Fibroblast of mammary gland (primary cell): ENCODE results near the gene ARSI.
A peak's percentile ranks its signal among the peaks of the same experiment; 100 is the strongest.

Source experiments
- DNase-seq: peaks from one replicate; pipeline ENCODE4 v3.0.0-alpha.2; 2010; ENCODE audit warnings: low read depth
- H3K4me3 ChIP-seq: 2 replicates; pipeline ENCODE4 v1.5.1; 2011; ENCODE audit warnings: low read depth, mild to moderate bottlenecking, low read length, moderate library complexity; ENCODE audit not compliant: control insufficient read depth
- TF ChIP-seq, protein P1 (sequence below): conservative IDR thresholded peaks from 2 replicates; pipeline ENCODE4 v1.5.1; 2011; ENCODE audit warnings: low read depth, low read length, inconsistent platforms; ENCODE audit not compliant: control insufficient read depth, insufficient read depth

The ARSI gene

DNA sequence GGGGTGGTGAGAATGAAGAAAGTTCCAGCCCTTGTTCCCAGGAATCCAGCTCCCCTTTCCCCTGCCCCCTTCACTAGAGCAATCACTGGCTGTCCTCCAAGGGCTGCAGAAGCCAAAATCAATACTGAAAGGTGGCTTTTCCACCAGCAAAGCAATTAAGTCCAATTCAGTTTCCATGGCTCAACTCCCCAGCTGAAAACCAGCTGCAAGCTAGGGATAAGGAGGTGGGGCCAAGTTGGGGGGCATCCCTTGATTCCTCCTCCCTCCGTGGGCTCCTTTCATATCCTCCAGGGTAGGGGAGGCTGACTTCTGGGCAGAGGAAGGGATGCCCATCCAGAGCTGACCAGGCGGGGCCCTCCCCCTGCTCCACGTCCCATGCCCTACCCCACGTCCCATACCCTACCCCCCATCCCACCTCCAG lies 35.8 kb downstream of the ARSI start:
- no peak for DNase-seq
- H3K4me3 ChIP-seq, result no peak overlapping the region
- TF ChIP-seq, protein P1, sequence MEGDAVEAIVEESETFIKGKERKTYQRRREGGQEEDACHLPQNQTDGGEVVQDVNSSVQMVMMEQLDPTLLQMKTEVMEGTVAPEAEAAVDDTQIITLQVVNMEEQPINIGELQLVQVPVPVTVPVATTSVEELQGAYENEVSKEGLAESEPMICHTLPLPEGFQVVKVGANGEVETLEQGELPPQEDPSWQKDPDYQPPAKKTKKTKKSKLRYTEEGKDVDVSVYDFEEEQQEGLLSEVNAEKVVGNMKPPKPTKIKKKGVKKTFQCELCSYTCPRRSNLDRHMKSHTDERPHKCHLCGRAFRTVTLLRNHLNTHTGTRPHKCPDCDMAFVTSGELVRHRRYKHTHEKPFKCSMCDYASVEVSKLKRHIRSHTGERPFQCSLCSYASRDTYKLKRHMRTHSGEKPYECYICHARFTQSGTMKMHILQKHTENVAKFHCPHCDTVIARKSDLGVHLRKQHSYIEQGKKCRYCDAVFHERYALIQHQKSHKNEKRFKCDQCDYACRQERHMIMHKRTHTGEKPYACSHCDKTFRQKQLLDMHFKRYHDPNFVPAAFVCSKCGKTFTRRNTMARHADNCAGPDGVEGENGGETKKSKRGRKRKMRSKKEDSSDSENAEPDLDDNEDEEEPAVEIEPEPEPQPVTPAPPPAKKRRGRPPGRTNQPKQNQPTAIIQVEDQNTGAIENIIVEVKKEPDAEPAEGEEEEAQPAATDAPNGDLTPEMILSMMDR, result no peak

DNA sequence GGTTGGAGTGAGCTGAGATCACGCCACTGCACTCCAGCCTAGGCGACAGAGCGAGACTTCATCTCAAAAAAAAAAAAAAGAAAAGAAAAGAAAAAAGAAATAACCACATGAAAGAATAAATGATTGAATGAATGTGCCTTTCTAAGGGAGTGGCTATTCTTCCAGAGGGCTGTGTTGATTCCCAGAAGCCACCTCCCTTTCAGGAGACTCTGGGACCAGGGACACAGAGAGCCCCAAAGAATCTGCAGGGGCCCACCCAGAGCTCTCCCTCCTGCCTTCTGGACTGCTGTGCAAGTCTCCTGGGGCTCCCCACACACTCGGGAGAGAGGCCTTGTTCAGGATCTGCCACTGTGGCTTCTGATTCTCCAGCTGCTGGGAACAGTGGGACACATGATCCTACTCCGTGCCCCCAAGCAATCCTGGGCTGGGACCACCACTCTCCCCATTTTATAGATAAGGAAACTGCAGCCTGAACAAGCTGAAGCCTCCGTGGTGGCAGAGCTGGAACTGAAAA lies 36.8 kb downstream of the ARSI start:
- TF ChIP-seq, protein P1, result no peak
- DNase-seq, result no peak
- H3K4me3 ChIP-seq, result no peak overlapping the region

DNA sequence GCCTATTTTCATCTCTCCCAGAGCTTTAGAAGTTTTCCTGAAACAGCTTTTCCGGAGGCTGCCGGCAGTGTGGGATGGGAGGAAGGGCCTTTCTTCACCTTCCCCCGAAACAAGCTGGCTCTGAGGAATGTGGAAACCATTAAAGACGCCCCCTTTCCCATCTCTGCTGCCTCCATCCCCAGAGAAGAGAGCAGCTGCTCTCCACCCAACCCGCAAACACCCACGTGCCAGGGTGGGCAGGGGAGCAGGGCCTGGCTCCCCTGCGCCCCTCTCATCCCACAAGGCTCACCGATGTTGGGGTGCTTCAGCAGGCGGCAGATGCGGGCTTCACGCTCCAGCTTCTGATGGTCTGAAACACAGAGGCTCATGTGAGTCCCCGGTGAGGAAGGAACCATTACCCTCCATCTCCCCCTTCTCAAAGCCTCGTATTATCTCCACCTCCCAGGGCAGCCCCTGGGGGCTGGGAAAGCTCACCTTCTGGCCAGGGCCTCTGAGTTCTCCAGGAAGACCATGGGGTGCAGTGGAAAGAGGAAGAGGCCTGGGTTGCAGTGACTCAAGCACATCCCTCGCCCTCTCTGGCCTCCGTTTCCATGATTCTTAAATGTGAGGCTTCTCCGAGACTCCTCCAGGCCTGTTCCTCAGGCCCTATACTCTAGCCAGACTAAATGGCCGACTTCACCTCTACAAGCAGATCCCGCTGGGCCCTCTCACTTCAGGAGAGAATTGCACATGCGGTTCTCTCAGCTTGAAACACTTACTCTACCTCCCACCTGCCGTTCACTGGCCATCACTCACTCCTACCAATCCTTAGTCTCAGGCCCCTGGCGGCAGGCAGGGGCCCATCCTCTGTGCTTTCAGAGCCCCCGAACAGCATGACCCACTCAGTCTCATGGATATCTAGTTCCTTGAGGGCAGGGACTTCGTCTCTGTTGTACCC lies 37.8 kb downstream of the ARSI start:
- TF ChIP-seq, protein P1, result no peak
- no peak overlapping the region for H3K4me3 ChIP-seq
- no peak for DNase-seq

DNA sequence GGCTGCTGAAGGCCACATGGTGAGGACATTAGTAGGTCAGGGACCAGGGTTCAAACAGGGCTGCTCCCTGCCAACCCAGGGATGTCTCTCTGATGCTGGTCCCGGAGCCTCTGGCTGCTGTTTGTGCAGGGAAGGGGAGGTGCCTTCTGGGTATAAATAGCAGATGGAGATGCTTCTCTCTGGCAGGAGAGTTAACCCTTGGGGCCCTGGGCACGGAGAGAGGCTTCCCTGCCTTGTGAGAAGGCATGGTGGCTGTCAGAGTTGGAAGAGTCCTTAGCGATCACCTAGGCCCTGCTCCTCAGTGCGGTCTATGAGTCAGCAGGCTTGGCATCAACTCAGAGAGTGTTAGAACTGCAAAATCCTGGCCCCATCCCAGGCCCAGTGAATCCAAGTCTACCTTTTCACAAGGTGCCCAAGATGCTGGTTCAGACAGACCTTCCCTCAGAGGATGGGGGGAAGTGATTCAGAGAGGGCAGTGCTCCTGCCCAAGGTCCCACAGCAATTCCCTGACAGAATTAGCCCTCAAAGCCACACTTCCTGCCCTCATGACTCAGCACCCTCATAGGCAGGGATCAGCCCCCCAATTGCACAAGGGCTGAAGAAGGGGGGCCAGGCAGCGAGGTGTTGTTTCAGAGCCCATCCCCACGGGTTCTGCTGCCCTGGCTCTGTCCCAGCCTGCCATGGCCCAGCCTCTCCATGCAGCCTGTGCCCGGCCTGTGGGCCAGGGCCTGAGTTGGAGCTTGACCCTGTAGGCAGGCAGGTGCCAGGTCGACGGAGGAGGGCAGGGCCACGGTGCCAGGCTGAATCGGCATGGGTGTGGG lies 38.7 kb downstream of the ARSI start:
- DNase-seq, result peak; percentile 90
- H3K4me3 ChIP-seq, result no peak overlapping the region
- TF ChIP-seq, protein P1, result no peak

DNA sequence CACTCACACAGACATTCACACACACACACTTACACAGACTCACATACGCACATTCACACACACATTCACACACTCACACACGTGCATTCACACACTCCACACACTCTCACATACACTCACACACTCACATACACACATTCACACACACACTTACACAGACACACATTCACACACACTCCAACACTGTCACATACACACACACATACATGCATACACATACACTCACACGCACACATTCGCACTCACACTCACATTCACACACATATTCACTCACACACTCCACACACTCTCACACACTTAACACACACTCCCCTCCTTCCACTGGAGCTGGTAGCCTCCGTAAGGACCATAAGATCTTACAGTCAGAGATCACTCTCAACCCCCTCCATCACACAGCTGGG lies 39.3 kb downstream of the ARSI start:
- TF ChIP-seq, protein P1, result no peak
- no peak overlapping the region for H3K4me3 ChIP-seq
- DNase-seq, result no peak

DNA sequence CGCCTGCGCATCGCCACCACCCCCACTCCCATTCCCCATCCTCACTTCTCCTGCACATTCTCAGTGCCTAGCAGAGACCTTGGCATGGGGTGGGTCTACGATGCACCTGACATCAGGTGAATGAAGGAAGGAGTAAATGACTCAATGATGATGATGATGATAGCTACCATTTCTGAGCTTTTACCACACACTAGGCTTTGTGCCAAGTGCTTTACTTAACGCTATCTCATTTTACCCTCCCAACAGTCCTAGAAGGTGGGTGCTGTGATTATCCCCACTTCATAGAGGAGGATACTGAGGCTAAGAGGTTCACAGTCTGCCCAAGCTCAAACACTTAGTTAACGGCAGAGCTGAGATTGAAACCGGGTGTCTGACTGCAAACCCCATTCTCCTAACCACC lies 40.2 kb downstream of the ARSI start:
- TF ChIP-seq, protein P1, result no peak
- no peak overlapping the region for H3K4me3 ChIP-seq
- DNase-seq, result no peak
